K562 (cell line): ENCODE measurements around the gene LIX1L. TPM values are rescaled to one million over a fixed set of nuclear protein-coding genes. Genes with fewer than 3 reads are reported as not detected.

Experiments
- HDAC6 ChIP-seq: IDR thresholded peaks from 2 replicates; pipeline ENCODE4 v1.6.1; 2012; ENCODE audit warnings: low read depth, mild to moderate bottlenecking, control low read depth, inconsistent platforms, low read length, moderate library complexity
- JUNB ChIP-seq: fragments of 450-650 bp; formaldehyde crosslinking; conservative IDR thresholded peaks from 2 replicates; pipeline ENCODE4 v1.4.0; 2020; ENCODE audit warnings: mild to moderate bottlenecking
- MCM2 ChIP-seq: fragments of 450-650 bp; IDR thresholded peaks from 2 replicates; pipeline ENCODE4 v1.6.1; 2017; ENCODE audit warnings: low read depth, mild to moderate bottlenecking
- NEUROD1 ChIP-seq: fragments of 150-350 bp; IDR thresholded peaks from 2 replicates; pipeline ENCODE4 v1.6.1; 2014; ENCODE audit warnings: borderline replicate concordance, low read length, low read depth; ENCODE audit not compliant: partially characterized antibody
- SMARCE1 ChIP-seq: fragments of 450-650 bp; IDR thresholded peaks from 2 replicates; pipeline ENCODE4 v1.7.1; 2016; ENCODE audit warnings: mild to moderate bottlenecking
- SOX6 ChIP-seq: fragments of 450-650 bp; IDR thresholded peaks from 2 replicates; pipeline ENCODE4 v1.6.1; 2014; ENCODE audit warnings: mild to moderate bottlenecking
- STAG1 ChIP-seq: sonication (generic); formaldehyde crosslinking; IDR thresholded peaks from 2 replicates; pipeline ENCODE4 v1.5.0; 2020; ENCODE audit warnings: missing genetic modification reagents, borderline replicate concordance
- TARDBP ChIP-seq: fragments of 450-650 bp; IDR thresholded peaks from 2 replicates; pipeline ENCODE4 v1.6.1; 2016
- ZNF699 ChIP-seq: fragments of 250-450 bp; sonication (Bioruptor Pico); IDR thresholded peaks from 2 replicates; pipeline ENCODE4 v1.8.0; 2021; ENCODE audit warnings: mild to moderate bottlenecking, moderate library complexity; ENCODE audit not compliant: insufficient replicate concordance
- polyA plus RNA-seq, 8 experiments: library from polyadenylated mRNA; depleted of rRNA in 4 of 8; stranded (reverse) in 5 of 8; unstranded in 3 of 8; fragments of >200 nt; fragmentation: Nextera tagmentation in 2 of 8; fragmentation: Illumina TruSeq in 1 of 8; extraction: Ambion mirVana in 2 of 8; extraction: Trizol in 1 of 8; gene quantifications; 2 replicates each; pipeline versions ENCODE4 v1.2.1 to v1.2.3, GENCODE V29; 2011 to 2014; ENCODE audit warnings: inconsistent platforms in 1 of 8, missing spikeins in 1 of 8
- total RNA-seq, 7 experiments: library from RNA; depleted of rRNA in 6 of 7; stranded (reverse); fragments of >200 nt in 6 of 7; fragmentation: Illumina TruSeq in 2 of 7; extraction: Trizol in 2 of 7; gene quantifications; 2 replicates each; pipeline versions ENCODE4 v1.2.1 to v1.2.3, GENCODE V29; 2011 to 2021; ENCODE audit warnings: low replicate concordance in 1 of 7
- TF ChIP-seq, protein P1 (sequence below): fragments of 250-450 bp; sonication (Bioruptor Pico); IDR thresholded peaks from 2 replicates; pipeline ENCODE4 v1.8.0; 2022; ENCODE audit warnings: moderate library complexity, mild to moderate bottlenecking, inconsistent platforms
- TF ChIP-seq, protein P2 (sequence below): fragments of 250-450 bp; sonication (Bioruptor Pico); IDR thresholded peaks from 2 replicates; pipeline ENCODE4 v1.6.1; 2021; ENCODE audit warnings: mild to moderate bottlenecking
- TF ChIP-seq, protein P3 (sequence below): fragments of 450-650 bp; IDR thresholded peaks from 2 replicates; pipeline ENCODE4 v1.6.1; 2017; ENCODE audit warnings: antibody characterized with exemption, mild to moderate bottlenecking
- TF ChIP-seq, protein P4 (sequence below): sonication (generic); formaldehyde crosslinking; IDR thresholded peaks from 2 replicates; pipeline ENCODE4 v1.8.1; 2023; ENCODE audit warnings: mild to moderate bottlenecking, missing genetic modification reagents
- TF ChIP-seq, protein P5 (sequence below), 3 experiments: IDR thresholded peaks in 2 of 3; conservative IDR thresholded peaks in 1 of 3; 2 replicates each; pipeline ENCODE4 v1.5.1; 2011 to 2012; ENCODE audit warnings: low read length in 3 of 3, mild to moderate bottlenecking in 3 of 3, control low read depth in 2 of 3, improper control_type of control experiment in 1 of 3, inconsistent platforms in 1 of 3, low read depth in 1 of 3, mixed read lengths in 1 of 3, moderate library complexity in 1 of 3; ENCODE audit not compliant: insufficient read depth in 2 of 3
- TF ChIP-seq, protein P6 (sequence below), 2 experiments: fragments of 450-650 bp in 1 of 2; sonication (generic) in 1 of 2; formaldehyde crosslinking in 1 of 2; IDR thresholded peaks in 1 of 2; conservative IDR thresholded peaks in 1 of 2; 2 replicates each; pipeline versions ENCODE4 v1.6.1 to v1.8.1; 2016 to 2023; ENCODE audit warnings: mild to moderate bottlenecking in 2 of 2, moderate library complexity in 2 of 2, inconsistent platforms in 1 of 2, missing genetic modification reagents in 1 of 2

The LIX1L gene
- total and polyA plus RNA-seq, 9 of the 15 experiments (the other 6 are each of a cell fraction or from before 2014, with no cell fraction given), result 4.6 to 26.5 (median 12.5) TPM

DNA sequence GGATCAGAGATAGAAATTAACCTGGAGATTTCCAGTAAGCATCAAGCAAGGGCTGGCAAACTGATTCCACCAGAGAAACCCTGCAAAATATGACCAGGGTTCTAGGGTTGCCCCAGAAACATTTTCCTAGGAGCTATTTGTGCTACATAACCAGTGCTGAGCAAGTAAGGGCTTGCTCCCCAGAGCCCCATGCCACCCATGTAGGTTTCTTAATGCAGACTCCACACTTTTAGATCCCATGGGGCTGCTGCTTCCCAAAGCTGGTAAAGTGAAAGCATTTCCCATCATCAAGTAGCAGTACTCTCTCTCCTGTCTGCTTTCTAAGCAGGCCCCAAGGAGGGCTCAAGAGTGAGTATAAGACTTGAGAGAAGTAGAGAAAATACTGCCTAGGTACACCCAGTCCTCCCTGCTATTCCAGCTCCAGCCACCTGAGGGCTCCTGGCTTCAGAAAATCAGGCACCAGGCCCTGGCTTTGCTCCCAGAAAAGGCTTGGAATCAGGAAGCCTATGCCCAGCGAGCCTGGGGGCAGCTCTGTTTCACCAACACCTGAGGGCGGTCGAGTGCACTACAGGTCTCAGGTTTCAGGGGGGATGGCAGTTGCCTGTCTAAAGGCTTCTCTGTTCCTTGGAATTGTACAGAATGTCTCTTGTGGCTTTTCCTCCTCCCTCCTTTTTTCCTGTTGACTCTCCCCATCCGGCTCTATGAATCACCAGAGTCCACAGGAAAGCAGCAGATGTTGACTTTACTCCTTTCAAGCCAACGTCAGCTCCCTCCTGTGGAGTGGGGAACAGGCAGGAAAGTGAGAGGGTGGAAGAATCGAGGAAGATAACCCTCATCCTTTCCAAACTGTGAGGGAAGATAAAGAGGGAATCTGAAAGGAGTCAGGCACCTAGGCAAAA lies 66.0 kb downstream of the LIX1L start (continued):
- TF ChIP-seq, protein P1, sequence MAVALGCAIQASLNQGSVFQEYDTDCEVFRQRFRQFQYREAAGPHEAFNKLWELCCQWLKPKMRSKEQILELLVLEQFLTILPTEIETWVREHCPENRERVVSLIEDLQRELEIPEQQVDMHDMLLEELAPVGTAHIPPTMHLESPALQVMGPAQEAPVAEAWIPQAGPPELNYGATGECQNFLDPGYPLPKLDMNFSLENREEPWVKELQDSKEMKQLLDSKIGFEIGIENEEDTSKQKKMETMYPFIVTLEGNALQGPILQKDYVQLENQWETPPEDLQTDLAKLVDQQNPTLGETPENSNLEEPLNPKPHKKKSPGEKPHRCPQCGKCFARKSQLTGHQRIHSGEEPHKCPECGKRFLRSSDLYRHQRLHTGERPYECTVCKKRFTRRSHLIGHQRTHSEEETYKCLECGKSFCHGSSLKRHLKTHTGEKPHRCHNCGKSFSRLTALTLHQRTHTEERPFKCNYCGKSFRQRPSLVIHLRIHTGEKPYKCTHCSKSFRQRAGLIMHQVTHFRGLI (CRISPR knock-in tag), result no peak
- TF ChIP-seq JUNB (CRISPR knock-in tag), result no peak
- TF ChIP-seq, protein P2, sequence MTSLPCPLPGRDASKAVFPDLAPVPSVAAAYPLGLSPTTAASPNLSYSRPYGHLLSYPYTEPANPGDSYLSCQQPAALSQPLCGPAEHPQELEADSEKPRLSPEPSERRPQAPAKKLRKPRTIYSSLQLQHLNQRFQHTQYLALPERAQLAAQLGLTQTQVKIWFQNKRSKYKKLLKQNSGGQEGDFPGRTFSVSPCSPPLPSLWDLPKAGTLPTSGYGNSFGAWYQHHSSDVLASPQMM (CRISPR knock-in tag), result no peak
- 0 out of 2 replicates have a peak, but pooled peaks have one; percentile 5 for TF ChIP-seq SOX6
- TF ChIP-seq, protein P3, sequence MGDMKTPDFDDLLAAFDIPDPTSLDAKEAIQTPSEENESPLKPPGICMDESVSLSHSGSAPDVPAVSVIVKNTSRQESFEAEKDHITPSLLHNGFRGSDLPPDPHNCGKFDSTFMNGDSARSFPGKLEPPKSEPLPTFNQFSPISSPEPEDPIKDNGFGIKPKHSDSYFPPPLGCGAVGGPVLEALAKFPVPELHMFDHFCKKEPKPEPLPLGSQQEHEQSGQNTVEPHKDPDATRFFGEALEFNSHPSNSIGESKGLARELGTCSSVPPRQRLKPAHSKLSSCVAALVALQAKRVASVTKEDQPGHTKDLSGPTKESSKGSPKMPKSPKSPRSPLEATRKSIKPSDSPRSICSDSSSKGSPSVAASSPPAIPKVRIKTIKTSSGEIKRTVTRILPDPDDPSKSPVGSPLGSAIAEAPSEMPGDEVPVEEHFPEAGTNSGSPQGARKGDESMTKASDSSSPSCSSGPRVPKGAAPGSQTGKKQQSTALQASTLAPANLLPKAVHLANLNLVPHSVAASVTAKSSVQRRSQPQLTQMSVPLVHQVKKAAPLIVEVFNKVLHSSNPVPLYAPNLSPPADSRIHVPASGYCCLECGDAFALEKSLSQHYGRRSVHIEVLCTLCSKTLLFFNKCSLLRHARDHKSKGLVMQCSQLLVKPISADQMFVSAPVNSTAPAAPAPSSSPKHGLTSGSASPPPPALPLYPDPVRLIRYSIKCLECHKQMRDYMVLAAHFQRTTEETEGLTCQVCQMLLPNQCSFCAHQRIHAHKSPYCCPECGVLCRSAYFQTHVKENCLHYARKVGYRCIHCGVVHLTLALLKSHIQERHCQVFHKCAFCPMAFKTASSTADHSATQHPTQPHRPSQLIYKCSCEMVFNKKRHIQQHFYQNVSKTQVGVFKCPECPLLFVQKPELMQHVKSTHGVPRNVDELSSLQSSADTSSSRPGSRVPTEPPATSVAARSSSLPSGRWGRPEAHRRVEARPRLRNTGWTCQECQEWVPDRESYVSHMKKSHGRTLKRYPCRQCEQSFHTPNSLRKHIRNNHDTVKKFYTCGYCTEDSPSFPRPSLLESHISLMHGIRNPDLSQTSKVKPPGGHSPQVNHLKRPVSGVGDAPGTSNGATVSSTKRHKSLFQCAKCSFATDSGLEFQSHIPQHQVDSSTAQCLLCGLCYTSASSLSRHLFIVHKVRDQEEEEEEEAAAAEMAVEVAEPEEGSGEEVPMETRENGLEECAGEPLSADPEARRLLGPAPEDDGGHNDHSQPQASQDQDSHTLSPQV, result peak; percentile 33; the same call in 1 of the 2 replicates
- peak; percentile 53; the same call in 1 of the 2 replicates for TF ChIP-seq TARDBP
- TF ChIP-seq ZNF699 (CRISPR knock-in tag), result no peak
- no peak for TF ChIP-seq MCM2
- TF ChIP-seq, protein P4, sequence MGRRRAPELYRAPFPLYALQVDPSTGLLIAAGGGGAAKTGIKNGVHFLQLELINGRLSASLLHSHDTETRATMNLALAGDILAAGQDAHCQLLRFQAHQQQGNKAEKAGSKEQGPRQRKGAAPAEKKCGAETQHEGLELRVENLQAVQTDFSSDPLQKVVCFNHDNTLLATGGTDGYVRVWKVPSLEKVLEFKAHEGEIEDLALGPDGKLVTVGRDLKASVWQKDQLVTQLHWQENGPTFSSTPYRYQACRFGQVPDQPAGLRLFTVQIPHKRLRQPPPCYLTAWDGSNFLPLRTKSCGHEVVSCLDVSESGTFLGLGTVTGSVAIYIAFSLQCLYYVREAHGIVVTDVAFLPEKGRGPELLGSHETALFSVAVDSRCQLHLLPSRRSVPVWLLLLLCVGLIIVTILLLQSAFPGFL, result no peak
- peak; percentile 70; the same call in 1 of the 2 replicates for TF ChIP-seq STAG1 (CRISPR knock-in tag)
- no peak for TF ChIP-seq HDAC6
- TF ChIP-seq, protein P5, sequence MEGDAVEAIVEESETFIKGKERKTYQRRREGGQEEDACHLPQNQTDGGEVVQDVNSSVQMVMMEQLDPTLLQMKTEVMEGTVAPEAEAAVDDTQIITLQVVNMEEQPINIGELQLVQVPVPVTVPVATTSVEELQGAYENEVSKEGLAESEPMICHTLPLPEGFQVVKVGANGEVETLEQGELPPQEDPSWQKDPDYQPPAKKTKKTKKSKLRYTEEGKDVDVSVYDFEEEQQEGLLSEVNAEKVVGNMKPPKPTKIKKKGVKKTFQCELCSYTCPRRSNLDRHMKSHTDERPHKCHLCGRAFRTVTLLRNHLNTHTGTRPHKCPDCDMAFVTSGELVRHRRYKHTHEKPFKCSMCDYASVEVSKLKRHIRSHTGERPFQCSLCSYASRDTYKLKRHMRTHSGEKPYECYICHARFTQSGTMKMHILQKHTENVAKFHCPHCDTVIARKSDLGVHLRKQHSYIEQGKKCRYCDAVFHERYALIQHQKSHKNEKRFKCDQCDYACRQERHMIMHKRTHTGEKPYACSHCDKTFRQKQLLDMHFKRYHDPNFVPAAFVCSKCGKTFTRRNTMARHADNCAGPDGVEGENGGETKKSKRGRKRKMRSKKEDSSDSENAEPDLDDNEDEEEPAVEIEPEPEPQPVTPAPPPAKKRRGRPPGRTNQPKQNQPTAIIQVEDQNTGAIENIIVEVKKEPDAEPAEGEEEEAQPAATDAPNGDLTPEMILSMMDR (IDR thresholded peaks at IDR 0.05 in 2 of 3, conservative IDR thresholded peaks at IDR 0.05 in 1 of 3; ENCODE audit: insufficient read depth in 2 of 3, low read depth in 1 of 3, low read length in 3 of 3), result peak; percentile 94 to 97 (median 95)
- 0 out of 2 replicates have a peak, but pooled peaks have one; percentile 31 for TF ChIP-seq SMARCE1
- TF ChIP-seq NEUROD1, result peak; percentile 20
- TF ChIP-seq, protein P6, sequence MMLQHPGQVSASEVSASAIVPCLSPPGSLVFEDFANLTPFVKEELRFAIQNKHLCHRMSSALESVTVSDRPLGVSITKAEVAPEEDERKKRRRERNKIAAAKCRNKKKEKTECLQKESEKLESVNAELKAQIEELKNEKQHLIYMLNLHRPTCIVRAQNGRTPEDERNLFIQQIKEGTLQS (IDR thresholded peaks at IDR 0.05), result peak; percentile 60; the same call in 1 of the 2 replicates
- TF ChIP-seq, protein P6 (CRISPR knock-in tag; conservative IDR thresholded peaks at IDR 0.05), result no peak
